RCC 7860 (cell line): ENCODE data around the gene IDH3G.
A peak's percentile ranks its signal among the peaks of the same experiment; 100 is the strongest.
"Not testable (repeated sequence)": the region's sequence is repeated elsewhere in the genome, so short reads cannot be mapped to it uniquely, and the experiment has no call there.

ENCODE experiments used
- DNase-seq: peaks from one replicate; pipeline ENCODE4 v3.0.0-alpha.2; 2015; ENCODE audit warnings: low spot score
- FAIRE-seq: peaks from 2 replicates; lab custom pipeline; 2012; peaks lifted over from hg19 to GRCh38; lab: Jason Lieb, UNC

Gene IDH3G

GRCh38 chrX:153794018-153794896 lies at the start of gene IDH3G, which contains the start of gene SSR4:
IDH3G (minus strand) TSS chrX:153794375; CDS start chrX:153794326, 49 bp downstream.
SSR4 (plus strand) TSS chrX:153794668; CDS start chrX:153794688, 20 bp downstream.
- peak; percentile 92 for FAIRE-seq
- DNase-seq = peak; percentile 92

DNA sequence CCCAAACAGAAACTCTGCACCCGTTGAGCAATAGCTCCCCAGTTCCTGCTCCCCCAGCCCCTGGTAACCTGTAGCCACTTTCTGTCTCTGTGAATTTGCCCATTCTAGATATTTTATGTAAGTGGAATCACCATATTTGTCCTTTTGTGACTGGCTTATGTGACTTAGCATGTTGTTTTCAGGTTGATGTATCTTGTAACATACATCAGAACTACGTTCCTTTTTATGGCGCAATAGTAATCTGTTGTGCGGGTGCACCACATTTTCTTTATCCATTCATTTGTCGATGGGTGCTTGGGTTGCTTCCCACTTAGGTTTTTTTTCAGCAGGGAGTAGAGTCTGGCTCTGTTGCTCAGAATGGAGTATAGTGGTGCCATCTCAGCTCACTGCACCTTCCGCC lies 42.7 kb upstream of the IDH3G start:
- no peak for DNase-seq
- FAIRE-seq = no peak

DNA sequence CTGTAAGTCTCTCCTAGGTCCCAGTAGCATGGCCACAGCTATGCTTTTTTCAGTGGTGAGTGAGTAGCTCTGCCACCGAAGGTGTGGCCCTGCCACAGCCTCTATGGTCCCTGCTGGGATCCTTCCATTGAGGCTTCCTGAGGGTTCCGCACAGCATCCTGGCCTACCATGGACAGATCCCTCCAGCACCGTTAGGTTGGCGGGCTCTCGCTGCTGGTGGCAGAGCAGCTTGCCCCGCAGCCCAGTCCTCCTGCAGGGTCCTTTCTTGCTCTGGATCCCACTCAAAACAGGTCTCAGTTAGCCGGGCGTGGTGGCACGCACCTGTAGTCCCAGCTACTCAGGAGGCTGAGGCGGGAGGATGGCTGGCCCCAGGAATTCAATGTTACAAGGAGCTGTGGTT lies 38.6 kb upstream of the IDH3G start:
- FAIRE-seq (no peak), DNase-seq (no peak)

GRCh38 chrX:153831429-153832150 lies 37.4 kb upstream of the IDH3G start:
- FAIRE-seq (no peak), DNase-seq (no peak)

DNA sequence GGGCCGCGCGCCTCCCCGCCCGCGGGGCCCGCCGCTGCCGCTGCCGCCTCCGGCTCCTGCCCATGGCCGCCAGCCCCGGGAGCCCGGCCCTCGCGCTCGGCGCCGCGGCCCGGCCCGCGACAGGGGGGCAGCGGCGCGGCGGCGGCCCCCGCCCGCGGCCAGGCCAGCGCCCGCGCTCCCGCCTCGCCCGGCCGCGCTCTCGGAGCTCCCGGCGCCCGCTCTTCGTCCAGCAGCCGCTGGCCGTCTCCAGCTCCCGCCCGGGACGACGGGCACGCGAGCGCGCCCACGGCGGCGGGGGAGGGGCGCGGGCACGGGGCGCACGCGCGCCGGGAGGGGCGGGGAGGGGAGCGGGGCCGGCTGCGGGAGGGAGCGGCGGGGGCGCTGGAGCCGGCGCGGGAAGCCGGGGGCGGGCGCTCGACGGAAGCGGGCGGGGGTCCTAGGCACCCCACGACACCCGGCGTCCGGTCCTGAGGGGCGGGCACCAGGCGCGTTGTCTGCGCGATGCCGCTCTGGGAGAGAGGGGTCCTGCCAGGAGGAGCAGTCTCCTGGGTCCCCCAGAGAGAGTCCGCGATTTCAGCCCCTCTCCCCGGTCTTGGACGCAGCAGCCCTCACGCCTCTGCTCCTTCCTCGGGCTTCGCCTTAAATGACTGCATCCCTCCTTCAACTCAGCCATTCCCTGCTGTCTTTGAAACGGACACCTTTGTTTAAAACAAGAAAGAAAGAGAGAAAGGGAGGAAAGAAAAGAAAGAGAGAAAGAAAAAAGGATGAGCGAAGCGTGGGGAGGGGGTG lies 36.7 kb upstream of the IDH3G start:
- DNase-seq = no peak

GRCh38 chrX:153829799-153830639 lies 35.8 kb upstream of the IDH3G start, which contains the start of gene PDZD4:
PDZD4 (minus strand) TSS chrX:153830544; CDS start chrX:153830298, 246 bp downstream.
- DNase-seq (no peak), FAIRE-seq (no peak)

More for the DNA sequence above, 36.7 kb upstream of the IDH3G start:
- no peak for FAIRE-seq

DNA sequence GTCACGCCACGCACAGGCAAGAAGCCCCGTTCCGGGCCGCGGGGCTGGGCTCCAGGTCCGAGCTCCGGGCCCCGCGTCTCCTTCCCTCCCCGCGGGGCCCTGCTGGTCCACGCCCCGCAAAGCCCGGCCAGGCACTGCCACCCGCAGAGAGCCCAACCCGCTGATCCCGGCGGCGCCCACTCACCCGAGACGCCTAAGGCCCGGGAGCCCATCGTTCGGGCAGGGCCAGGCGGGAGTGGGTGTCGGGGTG lies 35.3 kb upstream of the IDH3G start:
- FAIRE-seq = no peak
- DNase-seq = no peak

- DNase-seq (no peak), FAIRE-seq (no peak)
These were observed 34.8 kb upstream of the IDH3G start for GRCh38 chrX:153828723-153829548.

GRCh38 chrX:153828308-153828707 lies 34.1 kb upstream of the IDH3G start:
- no peak for FAIRE-seq
- no peak for DNase-seq

DNA sequence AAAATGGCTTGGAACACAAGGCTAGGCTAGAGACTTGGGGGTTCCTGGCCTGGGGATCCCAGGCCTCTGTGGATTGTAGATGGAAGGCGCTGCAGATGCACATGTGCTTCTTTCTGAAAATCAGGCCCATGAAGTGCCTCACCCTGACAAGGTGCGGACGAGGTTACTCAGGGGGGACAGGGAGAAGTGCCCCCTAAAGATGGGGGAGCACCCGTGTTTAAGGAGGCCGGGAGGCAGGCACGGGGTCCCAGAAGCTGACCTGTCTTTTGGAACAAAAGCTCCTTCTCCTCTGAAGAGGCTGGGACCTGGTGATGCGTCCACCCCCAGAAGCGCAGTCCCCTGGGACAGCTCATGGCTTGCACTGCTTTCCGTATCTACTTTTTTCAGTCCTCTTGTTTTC lies 33.7 kb upstream of the IDH3G start:
- FAIRE-seq = no peak

DNA sequence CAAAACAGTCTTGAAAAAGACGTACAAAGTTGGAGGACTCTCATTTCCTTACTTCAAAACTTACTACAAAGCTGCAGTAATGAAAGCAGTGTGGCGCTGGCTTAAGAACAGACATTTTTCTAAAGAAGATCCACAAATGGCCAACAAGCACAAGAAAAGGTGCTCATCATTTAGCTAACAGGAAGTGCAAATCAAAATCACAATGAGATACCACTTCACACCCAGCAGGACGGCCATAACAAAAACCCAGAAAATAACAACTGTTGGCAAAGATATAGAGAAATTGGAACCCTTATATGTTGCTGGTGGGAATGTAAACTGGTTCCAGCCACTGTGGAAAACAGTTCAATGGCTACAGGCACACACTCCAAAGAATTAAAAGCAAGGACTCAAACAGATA lies 32.8 kb upstream of the IDH3G start:
- FAIRE-seq (no peak), DNase-seq (no peak)

More for the DNA sequence above, 33.7 kb upstream of the IDH3G start:
- DNase-seq = no peak

DNA sequence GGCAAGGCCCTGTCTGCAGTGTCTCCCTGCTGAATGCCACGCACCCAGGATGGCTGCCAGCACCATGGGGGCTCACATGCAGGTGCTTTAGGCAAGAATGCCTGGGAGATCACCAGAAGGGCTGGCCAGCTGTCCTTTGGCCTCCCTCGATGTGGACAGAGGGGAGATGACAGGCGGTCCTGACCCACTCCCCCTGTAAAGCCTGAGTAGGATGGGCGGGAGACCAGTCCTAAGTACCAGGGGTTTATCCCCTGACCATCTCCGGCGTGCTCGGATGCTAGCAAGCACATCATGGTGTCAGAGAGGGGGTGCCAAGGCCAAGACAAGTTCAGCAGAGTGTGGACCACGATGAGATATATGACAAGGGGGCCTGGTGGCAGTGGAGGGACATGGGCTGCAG lies 30.9 kb upstream of the IDH3G start:
- FAIRE-seq = no peak
- no peak for DNase-seq

- DNase-seq (no peak), FAIRE-seq (no peak)
These were observed 30.2 kb upstream of the IDH3G start for GRCh38 chrX:153824348-153824747.

GRCh38 chrX:153821066-153821465 lies 26.9 kb upstream of the IDH3G start:
- FAIRE-seq (no peak), DNase-seq (no peak)

- DNase-seq = no peak
- no peak for FAIRE-seq
These were observed 26.4 kb upstream of the IDH3G start for GRCh38 chrX:153820601-153821000.

GRCh38 chrX:153819384-153820040 lies 25.3 kb upstream of the IDH3G start:
- FAIRE-seq (no peak), DNase-seq (no peak)

DNA sequence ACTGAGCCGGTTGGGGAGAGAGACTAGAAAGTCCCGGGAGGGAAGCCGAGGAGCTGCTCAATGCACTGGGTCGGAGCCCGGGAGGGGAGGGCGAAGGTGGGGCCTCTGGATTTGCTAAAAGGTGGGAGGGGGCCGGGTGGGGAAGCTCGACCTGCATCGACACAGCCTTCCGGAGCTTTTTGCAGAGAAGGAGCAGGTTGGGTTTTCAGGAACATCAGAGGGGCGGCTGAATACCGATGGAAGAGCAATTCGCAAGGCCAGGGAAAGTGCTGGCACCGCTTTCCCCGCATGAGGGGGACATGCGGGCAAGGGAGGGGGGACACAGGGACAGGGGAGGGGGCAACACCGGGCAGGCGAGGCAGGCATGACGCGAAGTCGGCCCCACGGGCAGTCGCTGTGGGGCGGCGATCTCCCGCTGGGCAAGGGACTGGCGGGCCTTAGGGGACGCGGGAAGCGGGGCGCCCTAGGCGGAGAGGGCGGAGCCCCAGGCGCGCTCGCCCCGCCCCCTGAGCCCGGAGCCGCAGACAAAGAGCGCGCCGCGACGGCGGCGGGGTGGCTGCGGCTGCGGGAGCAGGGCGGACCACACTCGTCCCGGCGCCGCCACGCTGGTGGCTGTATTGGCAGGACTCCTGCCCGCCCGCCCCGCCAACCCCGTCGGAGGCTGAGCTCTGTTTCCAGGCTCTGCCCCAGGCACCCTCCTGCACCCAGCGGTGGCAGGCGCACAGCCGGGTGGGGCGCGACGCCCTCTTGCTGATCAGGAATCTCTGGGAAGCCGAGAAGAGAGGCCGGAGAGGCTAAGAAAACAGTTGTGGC lies 24.6 kb upstream of the IDH3G start:
- FAIRE-seq (no peak), DNase-seq (no peak)

DNA sequence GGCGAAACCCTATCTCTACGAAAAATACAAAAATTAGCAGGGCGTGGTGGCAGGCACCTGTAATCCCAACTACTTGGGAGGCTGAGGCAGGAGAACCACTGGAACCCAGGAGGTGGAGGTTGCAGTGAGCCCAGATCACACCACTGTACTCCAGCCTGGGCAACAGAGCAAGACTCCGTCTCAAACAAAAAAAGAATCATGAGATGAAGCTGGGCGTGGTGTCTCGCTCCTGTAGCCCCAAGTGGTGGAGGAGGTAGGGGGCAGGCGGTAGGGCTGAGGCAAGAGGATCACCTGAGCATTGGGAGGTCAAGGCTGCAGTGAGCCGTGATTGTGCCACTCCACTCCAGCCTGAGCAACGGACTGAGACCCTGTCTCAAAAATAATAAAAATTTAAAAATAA lies 23.9 kb upstream of the IDH3G start:
- not testable (repeated sequence) for FAIRE-seq, DNase-seq
